CD14-positive monocyte (primary cell): ENCODE results near the gene CFAP300. TPM values are rescaled to one million over a fixed set of nuclear protein-coding genes. Genes with fewer than 3 reads are reported as not detected.

Source experiments
- DNase-seq, 3 donors: peaks; one replicate each; pipeline ENCODE4 v3.0.0-alpha.2; 2011 to 2022
- H2AFZ ChIP-seq: 2 replicates; pipeline ENCODE4 v1.6.0; 2012; ENCODE audit warnings: mild to moderate bottlenecking, low read depth, low read length, inconsistent platforms; ENCODE audit not compliant: insufficient read depth, poor library complexity, severe bottlenecking
- H3K27ac ChIP-seq, 2 donors: 1 replicate in 1 of 2; 2 replicates in 1 of 2; pipeline ENCODE4 v1.5.1; 2012 to 2013; ENCODE audit warnings: low read length in 2 of 2, control low read depth in 1 of 2, inconsistent platforms in 1 of 2, low read depth in 1 of 2, mild to moderate bottlenecking in 1 of 2
- H3K27me3 ChIP-seq, 2 donors: one replicate each; pipeline versions ENCODE4 v1.6.0 to v1.6.1; 2011 to 2013; ENCODE audit warnings: low read length in 2 of 2; ENCODE audit not compliant: control insufficient read depth in 2 of 2, insufficient read depth in 2 of 2
- H3K36me3 ChIP-seq, 2 donors: replicated peaks in 1 of 2; 1 replicate in 1 of 2; 2 replicates in 1 of 2; pipeline versions ENCODE4 v1.5.1 to v1.6.1; 2012 to 2013; ENCODE audit warnings: low read length in 2 of 2, control low read depth in 1 of 2, inconsistent platforms in 1 of 2, mild to moderate bottlenecking in 1 of 2; ENCODE audit not compliant: insufficient read depth in 2 of 2, control insufficient read depth in 1 of 2
- H3K4me1 ChIP-seq, 2 donors: 1 replicate in 1 of 2; 2 replicates in 1 of 2; pipeline versions ENCODE4 v1.5.1 to v1.6.1; 2012 to 2013; ENCODE audit warnings: low read length in 2 of 2, control low read depth in 1 of 2, inconsistent platforms in 1 of 2, mild to moderate bottlenecking in 1 of 2, moderate library complexity in 1 of 2; ENCODE audit not compliant: insufficient read depth in 2 of 2, control insufficient read depth in 1 of 2
- H3K4me2 ChIP-seq: replicated peaks from 2 replicates; pipeline ENCODE3; 2012; ENCODE audit warnings: low read length, moderate library complexity, mild to moderate bottlenecking; ENCODE audit not compliant: poor library complexity, severe bottlenecking; ENCODE audit errors: extremely low read depth
- H3K4me3 ChIP-seq, 3 experiments: fragments of 200-600 bp in 1 of 3; sonication (generic) in 1 of 3; replicated peaks in 1 of 3; 1 replicate in 2 of 3; 2 replicates in 1 of 3; pipeline ENCODE4 v1.5.1; 2011 to 2013; ENCODE audit warnings: low read length in 3 of 3, mild to moderate bottlenecking in 3 of 3, control low read depth in 2 of 3, low read depth in 2 of 3, inconsistent platforms in 1 of 3, moderate library complexity in 1 of 3
- H3K79me2 ChIP-seq: 2 replicates; pipeline ENCODE4 v1.6.0; 2012; ENCODE audit warnings: mild to moderate bottlenecking, control low read depth, inconsistent platforms, low read length, moderate library complexity; ENCODE audit not compliant: insufficient read depth
- H3K9ac ChIP-seq: 2 replicates; pipeline ENCODE4 v1.6.0; 2017; ENCODE audit warnings: low read length, mild to moderate bottlenecking; ENCODE audit not compliant: insufficient read depth, poor library complexity, severe bottlenecking
- H3K9me3 ChIP-seq, 2 donors: replicated peaks in 1 of 2; 1 replicate in 1 of 2; 2 replicates in 1 of 2; pipeline versions ENCODE4 v1.5.1 to v1.6.1; 2012 to 2013; ENCODE audit warnings: low read length in 2 of 2, control low read depth in 1 of 2; ENCODE audit not compliant: control insufficient read depth in 1 of 2, insufficient read depth in 1 of 2
- H4K20me1 ChIP-seq: 2 replicates; pipeline ENCODE4 v1.6.0; 2012; ENCODE audit warnings: mild to moderate bottlenecking, low read length, control low read depth, moderate library complexity; ENCODE audit not compliant: insufficient read depth
- H3K27ac Mint-ChIP-seq, 7 donors: one replicate each; pipeline ENCODE4 v1.8.0; 2020; ENCODE audit warnings: mild to moderate bottlenecking in 7 of 7, mixed read lengths in 7 of 7, moderate library complexity in 6 of 7, inconsistent platforms in 2 of 7
- H3K27me3 Mint-ChIP-seq, 3 donors: one replicate each; pipeline ENCODE4 v1.8.0; 2021 to 2022; ENCODE audit warnings: low read depth in 3 of 3, mild to moderate bottlenecking in 3 of 3, mixed read lengths in 3 of 3, moderate library complexity in 3 of 3, inconsistent platforms in 1 of 3
- H3K36me3 Mint-ChIP-seq, 2 donors: one replicate each; pipeline ENCODE4 v1.8.0; 2020; ENCODE audit warnings: mixed read lengths in 2 of 2, inconsistent platforms in 1 of 2, mild to moderate bottlenecking in 1 of 2
- H3K4me1 Mint-ChIP-seq: one replicate; pipeline ENCODE4 v1.8.0; 2020; ENCODE audit warnings: mild to moderate bottlenecking, mixed read lengths
- H3K4me3 Mint-ChIP-seq, 2 donors: one replicate each; pipeline ENCODE4 v1.8.0; 2020; ENCODE audit warnings: mild to moderate bottlenecking in 2 of 2, mixed read lengths in 2 of 2, moderate library complexity in 1 of 2
- H3K9me3 Mint-ChIP-seq, 7 donors: one replicate each; pipeline ENCODE4 v1.8.0; 2020 to 2022; ENCODE audit warnings: mixed read lengths in 7 of 7, mild to moderate bottlenecking in 6 of 7, moderate library complexity in 6 of 7, inconsistent platforms in 2 of 7
- WGBS: methylation state at CpG from one replicate; pipeline ENCODE4 v1.1.5; 2013; ENCODE audit warnings: missing lambda C conversion rate; ENCODE audit not compliant: insufficient coverage; 5-methylcytosine and 5-hydroxymethylcytosine counted together
- intact Hi-C, 2 donors: fragments of 100-400 bp; cut with micrococcal nuclease; formaldehyde crosslinking; loops; one replicate each; pipeline versions ENCODE4 v1.15.0 to v1.15.1; 2023
- polyA plus RNA-seq, 3 donors: library from polyadenylated mRNA; depleted of rRNA in 1 of 3; unstranded in 2 of 3; stranded (reverse) in 1 of 3; fragments of 300-500 nt in 2 of 3; fragments of >200 nt in 1 of 3; fragmentation: Illumina TruSeq in 2 of 3; gene quantifications; 1 replicate in 2 of 3; 2 replicates in 1 of 3; pipeline ENCODE4 v1.2.3, GENCODE V29; 2012 to 2021
- small RNA-seq: library from RNA; depleted of rRNA; stranded (forward); fragments of <200 nt; gene quantifications from one replicate; pipeline ENCODE3, GENCODE V24; 2012; ENCODE audit warnings: low read depth; ENCODE audit not compliant: insufficient read length
- TF ChIP-seq, protein P1 (sequence below): fragments of 200-600 bp; IDR thresholded peaks from one replicate; pipeline ENCODE4 v1.8.0; 2022; ENCODE audit warnings: antibody characterized with exemption, mild to moderate bottlenecking

CFAP300 gene
- polyA plus RNA-seq, 3 donors, result not detected

DNA sequence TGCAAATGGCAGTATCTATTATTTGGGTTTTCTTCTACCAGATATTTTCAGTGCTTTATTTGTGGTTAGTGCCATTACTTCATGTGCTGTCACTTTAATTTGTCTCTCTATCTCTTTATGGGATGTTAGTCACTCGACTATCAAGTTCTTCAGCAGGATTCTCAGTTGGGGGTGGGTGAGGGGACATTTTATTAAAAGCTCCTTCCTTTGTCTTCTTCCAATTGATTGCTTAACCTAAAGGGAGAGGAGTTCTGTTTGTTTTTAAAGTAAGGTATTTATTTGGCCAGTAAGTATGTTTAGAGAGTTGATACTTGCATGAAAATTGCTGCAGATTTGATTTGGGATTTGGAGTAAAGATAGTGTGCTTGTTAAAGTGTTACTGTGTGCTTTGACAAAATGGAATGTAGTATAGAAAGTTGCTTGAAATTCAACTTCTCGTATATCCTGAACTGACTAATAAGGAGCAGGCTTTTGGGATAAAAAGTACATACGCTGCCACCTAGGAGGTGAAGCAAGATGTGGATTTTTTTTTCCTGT is 73.3 kb downstream of the CFAP300 start:
- peaks cover 82 to 86% (median 83%) of the 10 kb centered on the region in 3 donors for H3K27me3 Mint-ChIP-seq
- no peaks in the 10 kb centered on the region for H3K79me2 ChIP-seq
- DNase-seq, result no peak
- H3K4me1 Mint-ChIP-seq, result peaks cover 2% of the 10 kb centered on the region
- H3K36me3 ChIP-seq, result no peaks in the 10 kb centered on the region
- H3K27ac Mint-ChIP-seq, result no peak overlapping the region
- H3K36me3 Mint-ChIP-seq, result no peaks in the 10 kb centered on the region
- intact Hi-C loops, result no loop called here
- no peak overlapping the region for H3K4me3 ChIP-seq
- H3K27ac ChIP-seq, result no peak overlapping the region
- H3K9ac ChIP-seq, result no peak overlapping the region
- H3K27me3 ChIP-seq, result peaks cover 55 to 83% of the 10 kb centered on the region in 2 donors
- H3K4me2 ChIP-seq, result no peak overlapping the region
- H3K9me3 Mint-ChIP-seq, result peaks cover 2 to 26% (median 25%) of the 10 kb centered on the region in 7 donors
- peaks cover 6 to 10% of the 10 kb centered on the region in 2 donors for H3K9me3 ChIP-seq
- no peaks in the 10 kb centered on the region for H4K20me1 ChIP-seq
- no peaks in the 10 kb centered on the region for H3K4me1 ChIP-seq
- H2AFZ ChIP-seq, result no peak overlapping the region
- peak overlapping the region in 1 of 2 donors; percentile 68 for H3K4me3 Mint-ChIP-seq
- 86% methylated on average over 1 of the region's 3 CpGs for WGBS
- TF ChIP-seq, protein P1, sequence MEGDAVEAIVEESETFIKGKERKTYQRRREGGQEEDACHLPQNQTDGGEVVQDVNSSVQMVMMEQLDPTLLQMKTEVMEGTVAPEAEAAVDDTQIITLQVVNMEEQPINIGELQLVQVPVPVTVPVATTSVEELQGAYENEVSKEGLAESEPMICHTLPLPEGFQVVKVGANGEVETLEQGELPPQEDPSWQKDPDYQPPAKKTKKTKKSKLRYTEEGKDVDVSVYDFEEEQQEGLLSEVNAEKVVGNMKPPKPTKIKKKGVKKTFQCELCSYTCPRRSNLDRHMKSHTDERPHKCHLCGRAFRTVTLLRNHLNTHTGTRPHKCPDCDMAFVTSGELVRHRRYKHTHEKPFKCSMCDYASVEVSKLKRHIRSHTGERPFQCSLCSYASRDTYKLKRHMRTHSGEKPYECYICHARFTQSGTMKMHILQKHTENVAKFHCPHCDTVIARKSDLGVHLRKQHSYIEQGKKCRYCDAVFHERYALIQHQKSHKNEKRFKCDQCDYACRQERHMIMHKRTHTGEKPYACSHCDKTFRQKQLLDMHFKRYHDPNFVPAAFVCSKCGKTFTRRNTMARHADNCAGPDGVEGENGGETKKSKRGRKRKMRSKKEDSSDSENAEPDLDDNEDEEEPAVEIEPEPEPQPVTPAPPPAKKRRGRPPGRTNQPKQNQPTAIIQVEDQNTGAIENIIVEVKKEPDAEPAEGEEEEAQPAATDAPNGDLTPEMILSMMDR, result no peak

DNA sequence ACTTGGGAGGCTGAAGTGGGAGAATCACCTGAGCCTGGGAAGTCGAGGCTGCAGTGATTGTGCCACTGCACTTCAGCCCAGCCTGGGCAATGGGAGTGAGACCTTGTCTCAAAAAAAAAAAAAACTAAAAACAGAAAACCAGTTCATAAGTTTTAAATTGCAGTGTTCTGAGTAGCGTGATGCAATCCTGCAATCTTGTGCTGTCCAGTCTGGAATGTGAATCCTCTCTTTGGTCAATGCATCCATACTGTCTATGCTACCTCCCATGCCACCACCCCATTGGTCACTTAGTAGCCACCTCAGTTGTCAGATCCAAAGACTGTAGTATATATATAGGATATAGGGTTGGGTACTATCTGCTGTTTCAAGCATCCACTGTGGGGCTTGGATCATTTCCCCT is 74.1 kb downstream of the CFAP300 start:
- no peaks in the 10 kb centered on the region for H3K79me2 ChIP-seq
- H3K27ac ChIP-seq, result no peak overlapping the region
- H3K9ac ChIP-seq, result no peak overlapping the region
- H3K9me3 ChIP-seq, result peaks cover 10% of the 10 kb centered on the region in 2 donors
- intact Hi-C loops, result no loop called here
- H2AFZ ChIP-seq, result no peak overlapping the region
- Mint-ChIP-seq H3K9me3 (peaks cover 2 to 30% (median 26%) of the 10 kb centered on the region in 7 donors), H3K4me3 (peak overlapping the region in 1 of 2 donors; percentile 39), H3K36me3 (no peaks in the 10 kb centered on the region), H3K27ac (no peak overlapping the region), H3K4me1 (peaks cover 2% of the 10 kb centered on the region), H3K27me3 (peaks cover 78 to 84% (median 78%) of the 10 kb centered on the region in 3 donors)
- H3K36me3 ChIP-seq, result no peaks in the 10 kb centered on the region
- H4K20me1 ChIP-seq, result no peaks in the 10 kb centered on the region
- no peak overlapping the region for H3K4me2 ChIP-seq
- peaks cover 46 to 78% of the 10 kb centered on the region in 2 donors for H3K27me3 ChIP-seq
- WGBS, result no CpG with 5 or more reads among the region's 2 CpGs
- no peak overlapping the region for H3K4me3 ChIP-seq
- no peaks in the 10 kb centered on the region for H3K4me1 ChIP-seq
- DNase-seq, result no peak
- TF ChIP-seq, protein P1, result no peak

Small RNAs within 50 kb of the gene (small RNA-seq; reads per million reads assigned to genes)
- gene RNA5SP535, result not detected

Other genes starting within 250 kb of the CFAP300 start
- gene CEP126, start 132.4 kb upstream of the CFAP300 start, polyA plus RNA-seq, result under 1 TPM in 2 of 3 donors, not detected in 1; 0.02 to 0.52 TPM
- gene ANGPTL5, start 130.9 kb upstream of the CFAP300 start, polyA plus RNA-seq, result not detected
- not detected for gene YAP1, start 63.0 kb downstream of the CFAP300 start, polyA plus RNA-seq